Stimulated activated naive CD4-positive, alpha-beta T cell (primary cell): ENCODE results near the gene MAPK12.

Experiments
- DNase-seq, 6 experiments: peaks; one replicate each; lab custom pipeline; 2025; lab: John Stamatoyannopoulos, UW

Gene MAPK12

GRCh38 chr22:50232481-50233151 is 28.9 kb downstream of the MAPK12 start:
- no peak for DNase-seq

- DNase-seq: no peak
Observed at GRCh38 chr22:50229370-50229769, 32.1 kb downstream of the MAPK12 start.

GRCh38 chr22:50228366-50228765 is 33.1 kb downstream of the MAPK12 start:
- DNase-seq: no peak

- DNase-seq: no peak
Observed at GRCh38 chr22:50227579-50228215, 33.8 kb downstream of the MAPK12 start.

GRCh38 chr22:50226875-50227165 is 34.7 kb downstream of the MAPK12 start:
- DNase-seq: no peak

- DNase-seq: no peak
Observed at GRCh38 chr22:50226063-50226874, 35.2 kb downstream of the MAPK12 start.

- no peak for DNase-seq
Observed at GRCh38 chr22:50225200-50225969, 36.1 kb downstream of the MAPK12 start.

- DNase-seq: no peak
Observed at GRCh38 chr22:50224071-50224470, 37.4 kb downstream of the MAPK12 start.

GRCh38 chr22:50222508-50222907 is 39.0 kb downstream of the MAPK12 start:
- no peak for DNase-seq

- DNase-seq: no peak
Observed at GRCh38 chr22:50221410-50222300, 39.8 kb downstream of the MAPK12 start.

GRCh38 chr22:50220603-50221409 is 40.7 kb downstream of the MAPK12 start:
- DNase-seq: no peak

GRCh38 chr22:50219800-50220602 is 41.5 kb downstream of the MAPK12 start:
- DNase-seq: no peak

- DNase-seq: no peak
Observed at GRCh38 chr22:50218996-50219727, 42.3 kb downstream of the MAPK12 start.

- DNase-seq: no peak
Observed at GRCh38 chr22:50218153-50218995, 43.1 kb downstream of the MAPK12 start.

- no peak for DNase-seq
Observed at GRCh38 chr22:50217543-50218152, 43.8 kb downstream of the MAPK12 start.

GRCh38 chr22:50216684-50217520 is 44.6 kb downstream of the MAPK12 start:
- no peak for DNase-seq
